ENCODE measurements around the gene PCSK5. TPM values are rescaled to one million over a fixed set of nuclear protein-coding genes. Genes with fewer than 3 reads are reported as not detected.
"Not testable (repeated sequence)": the region's sequence is repeated elsewhere in the genome, so short reads cannot be mapped to it uniquely, and the experiment has no call there.

Gene PCSK5
- total RNA-seq, 2 donors from 2014 or later = 9.4 to 12.0 TPM

- H3K4me3 Mint-ChIP-seq = no peak overlapping the region
- no peaks in the 10 kb centered on the region for H3K9me3 ChIP-seq (ENCODE audit: control insufficient read depth, low read length, poor library complexity, severe bottlenecking)
- DNase-seq (no peak), ATAC-seq (no peak)
- no peaks in the 10 kb centered on the region for H3K4me1 Mint-ChIP-seq
- peaks cover 2% of the 10 kb centered on the region for H3K36me3 Mint-ChIP-seq (ENCODE audit: low read depth)
- peaks cover 14% of the 10 kb centered on the region for H3K27me3 Mint-ChIP-seq
- H3K27ac Mint-ChIP-seq = no peak overlapping the region
These were observed 452.4 kb downstream of the PCSK5 start for GRCh38 chr9:76342858-76343257.

DNA sequence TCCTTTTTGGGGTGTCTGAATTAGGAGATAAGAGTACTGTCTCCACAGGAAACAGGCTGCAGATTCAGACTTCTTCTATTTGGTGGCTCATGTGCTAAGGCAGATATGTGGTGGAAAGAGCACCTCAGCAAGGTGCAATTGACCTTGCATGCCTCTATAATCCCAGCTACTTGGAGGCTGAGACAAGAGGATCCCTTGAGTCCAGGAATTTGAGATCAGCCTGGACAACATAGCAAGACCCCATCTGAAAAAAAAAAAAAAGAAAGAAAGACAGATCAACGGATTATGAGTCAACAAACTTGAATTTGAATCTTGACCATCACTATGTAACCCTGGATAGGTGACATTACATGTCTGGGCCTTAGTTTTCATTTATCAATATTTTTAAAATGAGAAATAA is 459.4 kb downstream of the PCSK5 start:
- Mint-ChIP-seq H3K4me3 (no peak overlapping the region), H3K36me3 (ENCODE audit: low read depth) (no peaks in the 10 kb centered on the region), H3K27ac (no peak overlapping the region), H3K27me3 (peaks cover 14% of the 10 kb centered on the region), H3K4me1 (no peaks in the 10 kb centered on the region)
- no peaks in the 10 kb centered on the region for H3K9me3 ChIP-seq (ENCODE audit: control insufficient read depth, low read length, poor library complexity, severe bottlenecking)
- ATAC-seq = no peak
- no peak for DNase-seq

GRCh38 chr9:76351006-76351405 is 460.5 kb downstream of the PCSK5 start:
- no peak overlapping the region for H3K4me3 Mint-ChIP-seq
- H3K9me3 ChIP-seq (ENCODE audit: control insufficient read depth, low read length, poor library complexity, severe bottlenecking) = no peaks in the 10 kb centered on the region
- no peaks in the 10 kb centered on the region for H3K4me1 Mint-ChIP-seq
- DNase-seq (no peak), ATAC-seq (no peak)
- H3K27me3 Mint-ChIP-seq = peaks cover 18% of the 10 kb centered on the region
- no peak overlapping the region for H3K27ac Mint-ChIP-seq
- no peaks in the 10 kb centered on the region for H3K36me3 Mint-ChIP-seq (ENCODE audit: low read depth)

- H3K9me3 ChIP-seq (ENCODE audit: control insufficient read depth, low read length, poor library complexity, severe bottlenecking) = no peaks in the 10 kb centered on the region
- no peaks in the 10 kb centered on the region for H3K36me3 Mint-ChIP-seq (ENCODE audit: low read depth)
- peaks cover 22% of the 10 kb centered on the region for H3K27me3 Mint-ChIP-seq
- no peak for DNase-seq
- no peak overlapping the region for H3K27ac Mint-ChIP-seq
- no peak overlapping the region for H3K4me3 Mint-ChIP-seq
- no peaks in the 10 kb centered on the region for H3K4me1 Mint-ChIP-seq
- no peak for ATAC-seq
These were observed 461.6 kb downstream of the PCSK5 start for GRCh38 chr9:76352026-76352620.

GRCh38 chr9:76353280-76353679 is 462.8 kb downstream of the PCSK5 start:
- Mint-ChIP-seq H3K4me3 (no peak overlapping the region), H3K36me3 (ENCODE audit: low read depth) (no peaks in the 10 kb centered on the region)
- DNase-seq = no peak

GRCh38 chr9:76354221-76354620 is 463.7 kb downstream of the PCSK5 start:
- H3K4me1 Mint-ChIP-seq = no peaks in the 10 kb centered on the region
- ATAC-seq = no peak
- no peaks in the 10 kb centered on the region for H3K9me3 ChIP-seq (ENCODE audit: control insufficient read depth, low read length, poor library complexity, severe bottlenecking)
- H3K27me3 Mint-ChIP-seq = peaks cover 22% of the 10 kb centered on the region
- DNase-seq = no peak
- H3K27ac Mint-ChIP-seq = no peak overlapping the region
- no peak overlapping the region for H3K4me3 Mint-ChIP-seq
- no peaks in the 10 kb centered on the region for H3K36me3 Mint-ChIP-seq (ENCODE audit: low read depth)

More at GRCh38 chr9:76353280-76353679, 462.8 kb downstream of the PCSK5 start:
- no peaks in the 10 kb centered on the region for H3K4me1 Mint-ChIP-seq
- H3K27me3 Mint-ChIP-seq = peaks cover 22% of the 10 kb centered on the region
- H3K27ac Mint-ChIP-seq = no peak overlapping the region
- no peak for ATAC-seq
- no peaks in the 10 kb centered on the region for H3K9me3 ChIP-seq (ENCODE audit: control insufficient read depth, low read length, poor library complexity, severe bottlenecking)

- Mint-ChIP-seq H3K27ac (no peak overlapping the region), H3K27me3 (peaks cover 18% of the 10 kb centered on the region), H3K4me1 (no peaks in the 10 kb centered on the region), H3K36me3 (ENCODE audit: low read depth) (no peaks in the 10 kb centered on the region), H3K4me3 (no peak overlapping the region)
- no peak for DNase-seq
- H3K9me3 ChIP-seq (ENCODE audit: control insufficient read depth, low read length, poor library complexity, severe bottlenecking) = no peaks in the 10 kb centered on the region
- no peak for ATAC-seq
These were observed 465.4 kb downstream of the PCSK5 start for GRCh38 chr9:76355886-76356285.

GRCh38 chr9:76357555-76357954 is 467.1 kb downstream of the PCSK5 start:
- H3K27me3 Mint-ChIP-seq = peaks cover 15% of the 10 kb centered on the region
- H3K4me1 Mint-ChIP-seq = no peaks in the 10 kb centered on the region
- no peaks in the 10 kb centered on the region for H3K9me3 ChIP-seq (ENCODE audit: control insufficient read depth, low read length, poor library complexity, severe bottlenecking)
- H3K4me3 Mint-ChIP-seq = no peak overlapping the region
- no peaks in the 10 kb centered on the region for H3K36me3 Mint-ChIP-seq (ENCODE audit: low read depth)
- no peak for DNase-seq
- ATAC-seq = no peak
- no peak overlapping the region for H3K27ac Mint-ChIP-seq

- DNase-seq (no peak), ATAC-seq (no peak)
- peak overlapping the region; percentile 45 for H3K4me3 Mint-ChIP-seq
These were observed 468.3 kb downstream of the PCSK5 start for GRCh38 chr9:76358628-76359280.

GRCh38 chr9:76359365-76359764 is 468.9 kb downstream of the PCSK5 start:
- DNase-seq (no peak), ATAC-seq (no peak)
- no peaks in the 10 kb centered on the region for H3K9me3 ChIP-seq (ENCODE audit: control insufficient read depth, low read length, poor library complexity, severe bottlenecking)
- no peaks in the 10 kb centered on the region for H3K4me1 Mint-ChIP-seq
- H3K27ac Mint-ChIP-seq = no peak overlapping the region
- H3K36me3 Mint-ChIP-seq (ENCODE audit: low read depth) = no peaks in the 10 kb centered on the region
- H3K27me3 Mint-ChIP-seq = peaks cover 22% of the 10 kb centered on the region
- no peak overlapping the region for H3K4me3 Mint-ChIP-seq

More at GRCh38 chr9:76358628-76359280, 468.3 kb downstream of the PCSK5 start:
- H3K9me3 ChIP-seq (ENCODE audit: control insufficient read depth, low read length, poor library complexity, severe bottlenecking) = no peaks in the 10 kb centered on the region
- Mint-ChIP-seq H3K4me1 (no peaks in the 10 kb centered on the region), H3K27me3 (peaks cover 24% of the 10 kb centered on the region), H3K36me3 (ENCODE audit: low read depth) (no peaks in the 10 kb centered on the region), H3K27ac (no peak overlapping the region)

GRCh38 chr9:76359766-76360165 is 469.3 kb downstream of the PCSK5 start:
- H3K9me3 ChIP-seq (ENCODE audit: control insufficient read depth, low read length, poor library complexity, severe bottlenecking) = no peaks in the 10 kb centered on the region
- ATAC-seq (no peak), DNase-seq (no peak)
- no peaks in the 10 kb centered on the region for H3K4me1 Mint-ChIP-seq
- H3K4me3 Mint-ChIP-seq = no peak overlapping the region
- no peak overlapping the region for H3K27ac Mint-ChIP-seq
- H3K36me3 Mint-ChIP-seq (ENCODE audit: low read depth) = no peaks in the 10 kb centered on the region
- peaks cover 22% of the 10 kb centered on the region for H3K27me3 Mint-ChIP-seq

DNA sequence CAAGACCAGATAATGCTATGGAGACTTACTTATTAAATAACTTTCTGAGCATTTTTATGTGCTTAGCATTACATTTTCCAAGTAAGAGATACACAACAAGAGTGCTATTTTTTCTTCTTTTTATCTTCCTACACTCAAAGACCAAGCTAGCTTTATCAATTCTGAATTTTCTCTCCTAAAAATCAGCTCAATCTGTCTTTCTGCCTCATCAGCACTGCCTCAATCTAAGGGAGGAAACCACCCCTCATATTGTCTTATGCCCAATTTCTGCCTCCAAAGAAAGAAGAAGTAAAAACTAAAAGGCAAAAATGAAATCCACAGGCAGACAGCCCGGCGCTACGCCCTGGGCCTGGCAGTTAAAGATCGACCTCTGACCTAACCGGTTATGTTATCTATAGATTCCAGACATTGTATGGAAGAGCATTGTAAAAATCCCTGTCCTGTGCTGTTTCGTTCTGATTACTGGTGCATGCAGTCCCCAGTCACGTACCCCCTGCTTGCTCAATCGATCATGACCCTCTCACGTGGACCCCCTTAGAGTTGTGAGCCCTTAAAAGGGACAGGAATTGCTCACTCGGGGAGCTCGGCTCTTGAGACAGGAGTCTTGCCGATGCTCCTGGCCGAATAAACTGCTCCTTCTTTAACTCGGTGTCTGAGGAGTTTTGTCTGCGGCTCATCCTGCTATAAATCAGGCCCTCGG is 472.0 kb downstream of the PCSK5 start:
- not testable (repeated sequence) for H3K4me1 Mint-ChIP-seq; DNase-seq; ATAC-seq; H3K36me3 Mint-ChIP-seq (ENCODE audit: low read depth); H3K27ac Mint-ChIP-seq; H3K4me3 Mint-ChIP-seq; H3K9me3 ChIP-seq (ENCODE audit: control insufficient read depth, low read length, poor library complexity, severe bottlenecking)
- H3K27me3 Mint-ChIP-seq = peaks cover 14% of the 10 kb centered on the region

GRCh38 chr9:76363032-76363395 is 472.5 kb downstream of the PCSK5 start:
- no peak for DNase-seq
- no peaks in the 10 kb centered on the region for H3K9me3 ChIP-seq (ENCODE audit: control insufficient read depth, low read length, poor library complexity, severe bottlenecking)
- no peak for ATAC-seq
- Mint-ChIP-seq H3K27ac (no peak overlapping the region), H3K4me3 (no peak overlapping the region), H3K36me3 (ENCODE audit: low read depth) (no peaks in the 10 kb centered on the region), H3K27me3 (peaks cover 14% of the 10 kb centered on the region), H3K4me1 (no peaks in the 10 kb centered on the region)

Data from T-helper 17 cell (primary cell).